Superior temporal gyrus (tissue), 1 donor: ENCODE measurements around the gene NFKB2.

Source experiments
- DNase-seq: peaks from one replicate; pipeline ENCODE4 v3.0.0-alpha.2; 2016; ENCODE audit errors: extremely low spot score

NFKB2 gene

GRCh38 chr10:102395400-102396316, at the start of gene NFKB2:
Gene NFKB2 (plus strand): TSS chr10:102395705. CDS start chr10:102395960, 255 bp downstream.
- peak; percentile 80 for DNase-seq

GRCh38 chr10:102347236-102347828, 48.2 kb upstream of the NFKB2 start:
- no peak for DNase-seq

- DNase-seq, result peak; percentile 82
These were observed 43.3 kb upstream of the NFKB2 start for GRCh38 chr10:102352066-102352715.

GRCh38 chr10:102354451-102354850, 41.1 kb upstream of the NFKB2 start:
- DNase-seq, result no peak

- no peak for DNase-seq
These were observed 36.7 kb upstream of the NFKB2 start for GRCh38 chr10:102358712-102359382.

GRCh38 chr10:102367441-102367840, 28.1 kb upstream of the NFKB2 start:
- DNase-seq, result no peak

- no peak for DNase-seq
These were observed 27.4 kb upstream of the NFKB2 start for GRCh38 chr10:102368077-102368476.

- no peak for DNase-seq
These were observed 24.2 kb upstream of the NFKB2 start for GRCh38 chr10:102371295-102371694.

GRCh38 chr10:102375250-102375649, 20.3 kb upstream of the NFKB2 start:
- DNase-seq, result no peak

- DNase-seq, result no peak
These were observed 19.6 kb upstream of the NFKB2 start for GRCh38 chr10:102375867-102376266.

- DNase-seq, result no peak
These were observed 18.6 kb upstream of the NFKB2 start for GRCh38 chr10:102376901-102377300.

- DNase-seq, result no peak
These were observed 16.1 kb upstream of the NFKB2 start for GRCh38 chr10:102379383-102379782.

GRCh38 chr10:102381983-102382382, 13.5 kb upstream of the NFKB2 start:
- no peak for DNase-seq

GRCh38 chr10:102382871-102383270, 12.6 kb upstream of the NFKB2 start:
- no peak for DNase-seq

GRCh38 chr10:102384053-102384452, 11.5 kb upstream of the NFKB2 start:
- DNase-seq, result no peak

- no peak for DNase-seq
These were observed 10.7 kb upstream of the NFKB2 start for GRCh38 chr10:102384606-102385429.

GRCh38 chr10:102389894-102390293, 5.6 kb upstream of the NFKB2 start:
- DNase-seq, result no peak

GRCh38 chr10:102392306-102392705, 3.2 kb upstream of the NFKB2 start:
- no peak for DNase-seq

GRCh38 chr10:102393411-102394078, 2.0 kb upstream of the NFKB2 start:
- DNase-seq, result no peak

GRCh38 chr10:102394079-102394800, 1.3 kb upstream of the NFKB2 start:
- peak; percentile 88 for DNase-seq
